GM19455 (cell line): Measurements from ENCODE around the gene CLK3.
"Not testable (repeated sequence)": the region's sequence is repeated elsewhere in the genome, so short reads cannot be mapped to it uniquely, and the experiment has no call there.

Experiments
- ATAC-seq: cut with Tn5 transposase; IDR thresholded peaks from one replicate; pipeline ENCODE4 v1.9.1; 2021; ENCODE audit not compliant: unreplicated experiment

CLK3 gene

DNA sequence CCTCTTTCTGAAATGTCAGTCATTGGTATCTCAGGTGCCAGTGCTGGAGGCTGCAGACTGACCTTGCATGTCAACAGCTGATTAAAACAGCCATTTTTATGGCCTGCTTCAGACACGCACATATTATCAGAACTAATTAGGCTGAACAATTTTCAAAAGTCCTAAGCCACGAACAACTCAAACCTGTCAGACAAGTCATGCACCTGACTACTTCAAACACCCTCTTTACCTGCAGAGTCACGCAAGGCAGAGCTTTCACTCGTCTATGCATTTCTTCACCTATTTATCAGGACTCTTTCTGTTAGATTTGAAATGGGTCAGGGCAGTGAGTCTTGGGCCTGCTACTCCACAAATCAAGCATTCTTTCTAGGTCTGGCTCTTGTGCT, 26.7 kb downstream of the CLK3 start:
- ATAC-seq: no peak

DNA sequence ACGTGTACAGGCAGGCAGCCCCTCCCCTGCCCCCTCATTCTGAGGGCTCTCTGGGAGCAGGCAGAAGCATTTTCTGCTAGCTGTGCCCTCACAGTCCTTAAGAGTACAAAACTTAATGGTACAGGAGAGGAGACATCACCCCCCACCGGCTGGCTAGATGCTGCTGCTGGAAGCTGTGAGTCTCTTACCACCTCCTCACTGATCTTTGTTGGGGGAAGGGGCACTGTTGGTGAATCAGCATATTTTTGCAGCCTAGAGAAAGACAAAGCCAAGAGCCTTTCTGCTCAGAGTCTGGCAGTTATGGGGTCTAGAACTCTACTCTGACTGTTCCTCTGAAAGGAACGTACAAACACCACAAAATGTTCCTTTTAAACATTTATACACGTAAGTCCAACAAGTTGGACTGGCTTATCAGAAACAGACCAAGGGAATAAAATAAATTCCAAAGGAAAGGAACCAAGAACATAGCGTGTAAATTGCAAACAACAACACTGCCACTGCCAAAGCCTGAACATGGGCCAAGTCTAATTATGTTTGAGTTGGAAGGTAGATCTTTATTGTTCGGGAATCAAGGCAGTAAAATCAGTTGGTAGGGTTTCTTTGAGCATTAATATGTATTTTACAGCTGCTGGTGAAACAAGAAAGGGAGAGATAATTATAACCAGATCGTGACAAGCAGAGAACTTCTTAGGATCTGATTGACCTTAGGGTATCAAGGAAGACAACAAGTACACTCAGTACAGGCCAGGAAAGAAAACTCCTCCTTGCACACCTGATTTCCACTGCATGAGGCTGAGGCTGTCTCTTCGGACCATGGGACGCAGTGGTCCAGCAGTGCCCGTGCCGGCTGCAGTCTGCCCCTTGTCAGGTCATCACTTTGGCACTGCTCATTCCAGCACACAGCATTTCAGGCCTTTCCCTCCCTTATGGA, 27.4 kb downstream of the CLK3 start:
- no peak for ATAC-seq

DNA sequence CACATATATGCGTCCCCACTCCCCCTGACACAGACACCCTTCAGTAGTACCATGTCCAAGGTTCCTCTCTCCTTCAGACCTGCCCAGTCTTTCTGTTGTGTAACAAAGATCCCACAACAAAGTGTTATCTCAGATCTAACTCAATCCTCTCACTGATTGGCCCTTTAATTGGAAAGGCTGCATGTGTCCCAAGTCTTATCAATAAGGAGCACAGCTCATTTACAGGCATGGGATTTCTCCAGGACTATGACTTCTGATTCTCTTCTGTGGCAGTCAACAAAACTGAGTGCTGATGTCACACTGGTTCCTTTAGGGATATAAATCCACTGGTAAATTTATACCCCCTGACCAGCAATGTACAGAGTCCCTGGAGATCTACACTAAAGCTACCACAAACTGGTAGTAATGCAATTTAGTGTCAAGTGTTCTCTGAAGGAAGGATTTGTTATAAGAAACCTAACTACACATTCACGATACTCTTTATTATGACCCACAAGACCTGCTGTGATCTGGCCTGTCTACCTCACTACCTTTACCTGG, 28.1 kb downstream of the CLK3 start:
- ATAC-seq: no peak

DNA sequence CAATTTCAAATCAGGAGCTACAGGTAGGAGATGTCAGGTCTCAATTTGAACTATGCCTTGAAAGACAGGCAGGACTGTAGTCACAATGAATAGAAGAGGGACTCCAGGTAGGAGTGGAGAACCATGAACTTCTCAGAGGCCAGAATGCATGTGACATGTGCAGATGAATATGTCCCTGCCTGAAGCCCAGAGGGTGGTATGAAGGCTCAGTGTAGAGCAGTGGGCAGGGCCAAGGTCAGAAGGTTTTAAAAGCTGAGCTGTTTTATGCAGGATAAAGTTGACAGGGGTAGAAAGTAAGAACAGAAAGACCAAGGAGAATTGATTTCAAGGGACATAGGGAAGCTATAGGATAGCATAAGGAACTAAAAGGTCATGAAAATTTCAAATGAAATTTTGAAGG, 30.8 kb downstream of the CLK3 start:
- ATAC-seq: no peak

DNA sequence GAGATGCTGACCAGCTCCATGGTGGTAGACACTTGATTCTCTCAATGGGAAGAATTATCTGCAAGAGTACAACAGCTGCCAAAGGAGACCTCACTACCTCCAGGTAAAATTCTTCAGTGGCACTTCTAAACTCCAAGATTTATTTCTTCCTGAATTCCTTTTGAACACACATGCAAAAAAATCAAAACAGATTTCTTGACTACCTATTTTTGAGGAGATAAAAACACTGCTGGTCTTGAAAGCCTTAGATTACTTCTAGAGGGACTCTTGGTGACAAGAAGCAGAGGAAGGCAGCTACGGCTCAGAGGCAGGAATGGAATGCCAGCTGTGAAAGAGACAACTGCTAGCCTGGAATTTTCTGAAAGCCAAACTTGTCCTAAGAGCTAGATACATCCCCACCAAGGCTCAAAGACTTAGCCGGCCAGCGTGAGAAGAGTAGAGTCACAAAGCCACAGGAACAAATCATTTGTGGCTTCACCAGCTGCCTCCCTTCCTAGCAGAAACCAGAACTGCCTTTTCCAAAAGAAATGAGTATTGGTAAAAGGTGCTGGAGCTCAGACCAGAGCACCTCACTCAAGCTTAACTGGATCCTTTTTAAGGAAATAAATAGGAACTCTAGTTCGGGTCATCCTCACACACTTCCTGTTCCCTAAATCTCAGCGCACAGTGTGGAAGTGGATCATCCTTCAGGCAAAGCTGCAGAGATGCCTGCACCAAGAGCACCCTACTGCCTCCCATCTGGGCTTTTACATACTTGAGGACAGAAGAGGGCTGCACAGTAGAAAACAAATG, 32.6 kb downstream of the CLK3 start:
- ATAC-seq: no peak

DNA sequence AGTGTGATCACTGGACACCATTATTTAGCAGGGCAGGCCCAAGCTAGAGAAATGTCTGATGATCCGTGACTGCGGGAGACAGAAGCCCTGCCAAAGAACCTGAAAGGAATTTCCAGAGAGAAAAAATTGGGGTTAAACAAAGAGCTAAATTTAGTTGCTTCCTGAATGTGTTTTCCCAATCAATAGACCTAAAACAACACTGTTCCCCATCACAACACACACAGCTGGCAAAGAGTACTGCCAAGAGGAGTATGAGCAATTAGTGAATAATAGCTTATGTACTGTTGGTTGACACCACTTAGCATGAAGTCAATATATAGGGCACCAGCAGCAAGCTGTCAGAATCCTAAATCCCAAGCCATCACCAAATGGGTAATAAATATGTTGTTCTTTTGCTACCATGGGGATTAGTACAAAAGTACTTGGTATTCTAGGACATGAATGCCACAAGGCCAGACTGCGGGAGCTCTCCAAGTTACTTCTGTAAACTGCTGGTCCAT, 35.7 kb downstream of the CLK3 start:
- no peak for ATAC-seq

DNA sequence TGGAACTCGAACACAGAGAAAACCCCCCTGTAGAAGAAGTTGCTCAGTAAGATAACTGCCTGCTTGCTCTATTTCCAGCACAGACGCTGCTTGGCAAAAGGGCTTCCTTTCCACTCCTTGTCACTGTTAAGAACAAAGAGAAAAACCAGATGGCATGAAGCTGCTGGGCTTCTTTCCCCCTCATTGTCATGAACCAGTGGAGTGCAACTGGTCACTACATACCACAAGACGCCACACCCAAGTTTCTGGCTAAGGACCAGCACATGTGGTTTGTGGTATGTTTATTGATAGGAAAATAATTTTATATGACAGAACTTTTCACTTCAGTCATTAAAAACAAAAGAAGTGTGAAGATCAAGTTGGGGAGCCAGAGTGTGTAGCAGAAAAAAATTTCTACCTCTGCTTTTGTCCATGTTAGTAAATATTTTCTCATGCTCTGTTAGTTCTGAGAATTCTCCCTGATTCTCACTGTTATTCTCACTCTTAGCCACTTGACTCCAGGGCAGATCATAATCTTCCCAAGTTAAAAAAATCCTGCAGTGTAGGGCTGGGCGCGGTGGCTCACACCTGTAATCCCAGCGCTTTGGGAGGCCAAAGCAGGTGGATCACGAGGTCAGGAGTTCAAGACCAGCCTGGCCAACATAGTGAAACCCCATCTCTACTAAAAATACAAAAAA, 37.9 kb downstream of the CLK3 start:
- ATAC-seq: no peak

DNA sequence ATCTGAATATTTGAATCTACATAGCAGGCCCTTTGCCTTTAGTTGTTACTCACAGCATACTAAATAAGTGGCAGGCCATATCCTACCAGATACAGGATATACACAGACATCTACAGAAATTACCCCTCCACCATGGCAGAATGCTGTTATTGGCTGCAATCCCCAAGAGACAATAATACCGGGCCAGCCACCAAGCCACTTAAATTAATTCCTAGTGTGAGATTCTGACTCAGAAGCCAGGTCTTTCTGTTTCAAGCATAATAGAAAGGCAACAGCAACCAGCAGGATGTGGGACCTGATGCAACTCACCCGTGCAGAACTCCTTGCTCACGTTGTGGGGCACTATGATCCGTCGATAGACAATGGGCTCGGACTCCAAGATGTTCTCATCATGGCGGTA, 39.8 kb downstream of the CLK3 start:
- ATAC-seq: no peak

DNA sequence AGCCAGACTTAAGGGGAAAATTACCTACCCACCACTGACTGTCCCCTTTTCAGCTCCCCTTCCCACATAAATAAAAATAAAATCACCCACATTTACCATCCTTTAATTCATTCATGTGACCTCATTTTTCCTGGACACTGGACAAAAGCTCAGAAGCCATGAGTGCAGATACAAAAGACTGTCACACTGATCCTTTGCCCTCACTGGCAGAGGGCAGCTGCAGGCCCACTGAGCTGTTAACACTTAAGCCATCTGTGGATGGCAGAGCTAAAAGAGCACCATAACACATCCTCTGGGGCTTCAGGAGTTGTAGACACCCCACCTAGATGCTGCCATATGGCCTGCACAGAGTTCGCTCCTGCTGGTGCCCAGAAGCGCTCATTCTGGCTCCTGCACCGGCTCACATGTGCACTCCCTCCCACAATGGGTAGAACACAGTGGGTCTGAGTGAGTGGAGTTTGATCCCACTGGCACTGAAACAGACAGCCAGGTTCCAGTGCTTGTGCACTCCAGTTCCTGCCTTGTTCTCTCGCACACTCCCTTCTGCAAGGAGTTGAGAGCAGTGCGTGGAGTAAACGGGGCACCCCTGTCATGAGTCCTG, 41.4 kb downstream of the CLK3 start:
- no peak for ATAC-seq

DNA sequence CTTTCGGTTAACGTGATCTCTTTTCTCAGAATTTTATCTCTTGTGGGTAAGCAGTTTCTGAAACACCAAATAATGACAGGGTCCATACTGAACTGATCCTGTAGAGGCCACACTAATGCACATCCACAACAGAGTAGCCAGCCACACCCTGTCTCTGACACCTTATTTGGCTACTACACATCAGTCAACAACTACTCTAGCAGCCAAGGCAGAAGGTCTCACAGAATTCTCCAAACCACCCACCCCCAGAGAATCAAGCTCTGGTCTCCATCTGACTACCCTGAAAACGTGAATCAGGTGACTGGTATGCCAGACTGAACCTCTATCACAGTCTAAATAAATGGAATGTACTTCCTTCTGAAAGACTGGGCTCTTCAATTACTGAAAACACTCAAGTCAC, 42.2 kb downstream of the CLK3 start:
- no peak for ATAC-seq

DNA sequence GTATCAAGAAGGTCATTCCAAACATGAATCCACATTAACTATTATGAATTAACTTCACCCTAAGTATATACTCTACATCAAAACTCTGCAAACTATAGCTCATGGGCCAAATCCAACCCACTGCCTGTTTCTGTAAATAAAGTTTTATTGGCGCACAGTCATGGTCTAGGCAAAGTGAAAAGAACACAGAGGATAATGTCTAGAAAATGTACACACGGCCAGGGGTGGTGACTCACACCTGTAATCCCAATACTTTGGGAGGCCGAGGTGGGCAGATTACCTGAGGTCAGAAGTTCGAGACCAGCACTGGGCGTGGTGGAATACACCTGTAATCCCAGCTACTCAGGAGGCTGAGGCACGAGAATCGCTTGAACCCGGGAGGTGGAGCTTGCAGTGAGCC, 45.6 kb downstream of the CLK3 start:
- ATAC-seq: not testable (repeated sequence)

DNA sequence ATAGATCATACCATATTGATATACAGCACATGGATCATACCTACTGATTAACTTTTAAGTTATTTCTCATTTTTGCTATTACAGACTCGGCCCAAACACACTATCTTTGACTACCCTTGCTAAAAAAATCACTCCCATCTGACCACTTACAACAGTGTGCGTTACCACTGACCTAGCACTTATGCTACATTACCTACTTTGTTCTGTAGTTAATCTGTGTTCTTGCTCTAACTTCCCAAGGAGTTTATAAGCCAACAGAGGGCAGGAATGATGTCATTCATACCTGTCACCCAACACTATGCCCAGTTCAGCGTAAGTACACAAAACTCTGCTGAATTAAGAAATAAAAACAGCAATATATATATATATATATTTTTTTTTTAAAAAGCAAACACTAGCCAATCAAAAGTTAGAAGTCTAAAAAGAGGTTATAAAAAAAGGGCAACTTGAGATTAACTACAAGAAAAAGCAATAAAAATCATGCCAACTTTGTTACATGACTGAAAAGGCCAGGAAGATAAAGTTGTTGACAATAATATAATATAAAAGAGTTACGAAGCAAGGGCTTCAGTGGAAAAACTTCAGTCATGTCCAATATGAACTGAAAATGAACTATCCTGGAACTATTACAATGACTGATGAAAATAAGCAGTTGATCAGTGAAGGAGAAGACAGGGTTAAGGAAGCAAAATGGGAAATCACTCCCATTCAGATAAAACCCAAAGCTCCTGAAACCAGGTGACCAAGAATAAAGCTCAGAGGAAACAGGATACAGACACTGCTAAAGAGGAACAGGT, 46.6 kb downstream of the CLK3 start:
- ATAC-seq: no peak

DNA sequence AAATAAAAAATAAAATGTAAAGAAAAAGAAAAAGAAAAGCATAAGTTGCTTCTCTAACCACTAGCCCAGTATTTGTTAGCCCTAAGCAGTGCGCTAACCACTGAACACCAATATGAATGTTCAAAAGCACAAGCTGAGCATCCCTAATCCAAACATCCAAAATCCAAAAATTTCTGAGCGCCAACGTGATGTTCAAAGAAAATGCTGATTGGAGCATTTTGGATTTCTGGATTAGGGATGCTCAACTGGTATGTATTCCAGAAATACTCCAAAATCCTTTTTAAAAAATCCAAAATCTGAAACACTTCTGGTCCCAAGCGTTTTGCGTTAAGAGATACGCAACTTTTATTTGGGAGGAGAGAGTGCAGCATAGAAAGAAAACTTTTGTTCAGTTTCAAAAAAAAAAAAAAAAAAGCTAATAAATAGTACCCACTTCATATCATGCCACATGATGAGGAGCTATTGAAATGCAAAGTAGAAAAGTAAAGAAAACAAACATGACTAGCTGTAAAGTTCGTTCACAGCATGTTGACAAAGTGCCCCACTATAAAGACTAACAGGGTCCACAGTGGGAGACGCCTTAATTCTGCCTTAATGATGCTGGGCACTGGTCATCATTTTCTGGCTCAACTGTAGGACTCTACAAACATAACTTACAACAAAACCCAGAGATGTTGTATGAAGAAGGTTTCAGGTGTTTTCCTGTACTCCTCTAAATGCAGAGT, 47.8 kb downstream of the CLK3 start:
- ATAC-seq: no peak

DNA sequence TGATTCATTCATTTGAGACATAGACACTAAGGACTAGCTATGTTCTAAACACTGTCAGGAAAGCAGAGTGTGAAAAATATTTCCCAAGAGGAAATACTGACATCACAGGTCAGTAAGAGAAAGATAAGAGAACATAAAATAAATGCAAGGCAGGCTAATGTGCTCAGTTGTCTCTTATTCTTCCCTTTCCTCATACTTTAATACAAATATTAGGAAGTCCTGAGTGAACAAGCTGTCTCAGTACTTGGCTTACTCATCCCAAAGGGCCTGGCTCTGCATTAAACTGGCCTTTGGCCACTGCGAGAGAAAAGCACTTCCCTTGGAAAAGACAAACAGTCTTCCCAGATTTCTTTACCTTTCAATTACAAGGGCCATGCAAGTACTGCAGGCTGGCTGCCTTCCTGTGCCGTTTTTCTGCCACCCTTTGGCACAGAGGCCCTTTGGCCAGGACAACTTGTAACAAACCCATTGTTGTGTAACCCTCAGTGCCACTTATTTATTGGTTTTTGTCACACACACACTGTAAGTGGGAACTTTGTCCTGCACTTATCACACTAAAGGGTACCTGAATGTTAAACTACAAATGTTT, 48.5 kb downstream of the CLK3 start:
- ATAC-seq: no peak

DNA sequence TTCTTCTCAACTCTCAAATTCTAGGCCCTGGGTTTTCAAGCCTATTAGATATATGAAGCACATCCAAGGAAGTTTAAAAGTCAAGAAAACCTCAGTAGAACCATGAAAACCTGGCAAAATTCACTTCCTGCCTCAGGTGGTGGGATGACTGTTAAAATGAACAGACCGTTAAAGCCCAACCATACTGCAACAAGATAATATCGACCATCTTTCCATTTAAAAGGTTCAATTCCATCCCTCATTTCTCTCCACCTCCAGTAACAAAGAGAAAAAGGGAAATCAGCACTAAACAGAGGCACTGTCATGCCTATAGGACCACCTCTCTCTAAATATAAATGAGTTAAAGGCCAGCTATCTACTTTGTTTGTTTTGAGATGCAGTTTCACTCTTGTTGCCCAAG, 49.0 kb downstream of the CLK3 start:
- no peak for ATAC-seq

DNA sequence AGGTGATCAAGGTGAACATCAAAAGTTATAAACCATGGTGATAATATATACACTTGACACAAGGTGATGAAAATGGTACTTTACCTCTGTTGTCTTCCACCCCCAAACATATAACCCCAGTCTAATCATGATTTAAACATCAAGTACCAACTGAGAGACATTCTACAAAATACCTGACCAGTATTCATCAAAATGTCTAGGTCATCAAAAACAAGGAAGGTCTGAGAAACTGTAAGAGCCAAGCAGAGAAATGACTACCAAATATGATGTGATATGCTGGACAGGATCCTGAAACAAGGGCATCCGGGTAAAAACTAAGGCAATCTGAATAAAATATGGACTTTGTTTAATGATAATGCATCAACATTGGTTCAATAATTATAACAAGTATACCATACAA, 52.3 kb downstream of the CLK3 start:
- no peak for ATAC-seq

DNA sequence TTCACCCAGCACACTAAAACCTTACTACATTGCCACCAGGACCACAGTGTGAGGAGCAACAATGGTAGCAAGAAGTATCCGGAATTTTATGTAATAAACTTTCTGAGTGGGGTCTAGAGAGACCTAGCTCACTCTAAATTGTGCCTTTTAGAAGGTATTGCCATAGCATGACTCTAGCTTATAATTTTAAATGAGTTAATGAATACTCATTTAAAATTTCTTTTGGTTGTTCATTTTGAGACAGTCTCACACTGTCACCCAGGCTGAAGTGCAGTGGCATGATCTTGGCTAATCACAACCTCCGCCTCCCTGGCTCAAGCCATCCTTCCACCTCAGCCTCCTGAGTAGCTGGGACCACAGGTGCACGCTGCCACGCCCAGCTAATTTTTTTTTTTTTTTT, 54.0 kb downstream of the CLK3 start:
- ATAC-seq: no peak

DNA sequence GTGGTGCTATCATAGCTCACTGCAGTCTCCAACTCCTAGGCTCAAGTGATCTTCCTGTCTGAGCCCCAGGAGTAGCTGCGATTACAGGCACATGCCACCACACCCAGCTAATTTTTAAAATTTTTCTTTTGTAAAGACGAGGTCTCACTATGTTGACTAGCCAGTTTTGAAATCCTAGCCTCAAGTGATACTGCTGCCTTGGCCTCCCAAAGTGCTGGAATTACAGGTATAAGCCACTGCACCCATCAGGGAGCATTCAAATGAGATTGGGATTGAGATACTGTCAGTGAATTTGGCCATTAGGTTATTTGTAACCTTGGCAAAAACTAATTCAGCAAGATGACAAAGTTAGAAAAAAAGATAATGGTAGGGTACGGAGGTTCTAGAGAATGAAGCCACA, 58.5 kb downstream of the CLK3 start:
- ATAC-seq: no peak

DNA sequence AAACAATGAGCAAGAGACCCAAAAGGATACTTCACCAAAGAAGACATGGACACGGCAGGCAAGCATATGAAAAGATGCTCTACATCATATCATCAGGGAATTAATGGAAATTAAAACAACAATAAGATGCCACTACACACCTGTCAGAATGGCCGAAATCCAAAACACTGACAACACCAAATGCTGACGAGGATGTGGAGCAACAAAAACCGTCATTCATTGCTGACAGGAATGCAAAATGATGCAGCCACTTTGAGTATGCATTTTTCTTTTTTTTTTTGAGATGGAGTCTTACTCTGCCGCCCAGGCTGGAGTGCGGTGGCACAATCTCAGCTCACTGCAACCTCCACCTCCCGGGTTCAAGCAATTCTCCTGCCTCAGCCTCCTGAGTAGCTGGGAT, 61.2 kb downstream of the CLK3 start:
- no peak for ATAC-seq
